HCT116 (cell line): ENCODE data around the gene ACOX3.

Experiments
- ATF3 ChIP-seq: IDR thresholded peaks from 2 replicates; pipeline ENCODE4 v1.6.1; 2012
- CTCF ChIP-seq, 3 experiments: fragments of 200-600 bp in 1 of 3; sonication (generic) in 1 of 3; IDR thresholded peaks in 2 of 3; conservative IDR thresholded peaks in 1 of 3; 2 replicates each; pipeline ENCODE4 v1.5.1; 2012 to 2017; ENCODE audit warnings: low read depth in 2 of 3, low read length in 2 of 3, antibody characterized with exemption in 1 of 3, borderline replicate concordance in 1 of 3, control low read depth in 1 of 3, mild to moderate bottlenecking in 1 of 3, mixed read lengths in 1 of 3, mixed run types in 1 of 3, moderate library complexity in 1 of 3; ENCODE audit not compliant: insufficient read depth in 1 of 3
- EGR1 ChIP-seq: IDR thresholded peaks from 2 replicates; pipeline ENCODE4 v1.6.1; 2012; ENCODE audit warnings: low read depth
- EZH2phosphoT487 ChIP-seq: fragments of 200-600 bp; IDR thresholded peaks from 2 replicates; pipeline ENCODE4 v1.6.1; 2018; ENCODE audit warnings: antibody characterized with exemption, borderline replicate concordance
- POLR2A ChIP-seq: IDR thresholded peaks from 2 replicates; pipeline ENCODE4 v1.7.0; 2011; ENCODE audit warnings: borderline replicate concordance; ENCODE audit not compliant: insufficient read depth, insufficient read length; ENCODE audit errors: extremely low read depth

GRCh38 chr4:8428288-8429097 is 12.0 kb downstream of the ACOX3 start:
- peak; percentile 7 to 62 (median 53); a peak in 4 of 6 replicates for TF ChIP-seq CTCF (IDR thresholded peaks at IDR 0.05 in 2 of 3, conservative IDR thresholded peaks at IDR 0.05 in 1 of 3; ENCODE audit: borderline replicate concordance in 1 of 3, insufficient read depth in 1 of 3, low read depth in 2 of 3, low read length in 2 of 3)
- no peak for TF ChIP-seq EZH2phosphoT487
- no peak for TF ChIP-seq ATF3
- peak; percentile 38 for TF ChIP-seq POLR2A
- TF ChIP-seq EGR1: no peak
